Thyroid gland (tissue), 4 donors: Measurements from ENCODE around the gene DUSP11.

ENCODE experiments used
- CTCF ChIP-seq, 6 experiments: fragments of 200-600 bp in 3 of 6; fragments of 450-650 bp in 3 of 6; sonication (generic) in 3 of 6; IDR thresholded peaks; one replicate each; pipeline ENCODE4 v1.5.1; 2016 to 2019; ENCODE audit warnings: antibody characterized with exemption in 6 of 6, mild to moderate bottlenecking in 2 of 6, inconsistent platforms in 1 of 6, moderate library complexity in 1 of 6
- POLR2A ChIP-seq, 2 donors: fragments of 450-650 bp; IDR thresholded peaks; one replicate each; pipeline ENCODE4 v1.6.1; 2017; ENCODE audit warnings: antibody characterized with exemption in 2 of 2, mild to moderate bottlenecking in 2 of 2, moderate library complexity in 1 of 2

GRCh38 chr2:73718851-73719621 lies 60.9 kb downstream of the DUSP11 start:
- no peak for TF ChIP-seq CTCF (IDR thresholded peaks at IDR 0.05)
- no peak for TF ChIP-seq POLR2A (IDR thresholded peaks at IDR 0.05)
